NB4 (cell line): ENCODE results near the gene LAMA3.

Experiments
- CTCF ChIP-seq: IDR thresholded peaks from one replicate; pipeline ENCODE4 v1.5.1; 2012; ENCODE audit warnings: low read depth, low read length
- MYC ChIP-seq: IDR thresholded peaks from 2 replicates; pipeline ENCODE4 v1.6.1; 2011; ENCODE audit warnings: low read depth, low read length
- POLR2A ChIP-seq: IDR thresholded peaks from 2 replicates; pipeline ENCODE4 v1.6.1; 2011; ENCODE audit warnings: mild to moderate bottlenecking; ENCODE audit not compliant: insufficient read length; ENCODE audit errors: extremely low read depth

- TF ChIP-seq MYC (no peak), CTCF (no peak), POLR2A (no peak)
Observed at GRCh38 chr18:23990474-23991410, 301.5 kb downstream of the LAMA3 start.
